H1 (cell line): ENCODE measurements around the gene SLC25A45. TPM values are rescaled to one million over a fixed set of nuclear protein-coding genes. Genes with fewer than 3 reads are reported as not detected.

Experiments
- JUND ChIP-seq: IDR thresholded peaks from 2 replicates; pipeline ENCODE4 v1.6.1; 2011; ENCODE audit warnings: mild to moderate bottlenecking, improper control_type of control experiment, low read length
- TBP ChIP-seq: IDR thresholded peaks from 2 replicates; pipeline ENCODE4 v1.6.1; 2011; ENCODE audit warnings: low read depth, low read length, improper control_type of control experiment
- polyA plus RNA-seq, 7 experiments: library from polyadenylated mRNA; depleted of rRNA in 3 of 7; stranded (reverse) in 5 of 7; unstranded in 2 of 7; fragments of >200 nt in 5 of 7; fragments of 200-250 nt in 2 of 7; gene quantifications; 1 replicate in 5 of 7; 2 replicates in 1 of 7; 4 replicates in 1 of 7; pipeline versions ENCODE4 v1.2.1 to v1.2.3, GENCODE V29; 2011 to 2013; ENCODE audit warnings: missing spikeins in 2 of 7, mixed read lengths in 2 of 7
- total RNA-seq: library from RNA; stranded (reverse); fragmentation: NEBNext Ultra II Directional; extraction: Animal tissue kit (Norgen Biotek cat#: 25700); gene quantifications from 2 replicates; pipeline ENCODE4 v1.2.1, GENCODE V29; 2021
- TF ChIP-seq, protein P1 (sequence below): IDR thresholded peaks from 2 replicates; pipeline ENCODE4 v1.6.1; 2011; ENCODE audit warnings: low read length, improper control_type of control experiment

SLC25A45 gene
- total and polyA plus RNA-seq, 2 of the 8 experiments (the other 6 are each of a cell fraction or from before 2014, with no cell fraction given): 0.54 to 0.59 TPM

DNA sequence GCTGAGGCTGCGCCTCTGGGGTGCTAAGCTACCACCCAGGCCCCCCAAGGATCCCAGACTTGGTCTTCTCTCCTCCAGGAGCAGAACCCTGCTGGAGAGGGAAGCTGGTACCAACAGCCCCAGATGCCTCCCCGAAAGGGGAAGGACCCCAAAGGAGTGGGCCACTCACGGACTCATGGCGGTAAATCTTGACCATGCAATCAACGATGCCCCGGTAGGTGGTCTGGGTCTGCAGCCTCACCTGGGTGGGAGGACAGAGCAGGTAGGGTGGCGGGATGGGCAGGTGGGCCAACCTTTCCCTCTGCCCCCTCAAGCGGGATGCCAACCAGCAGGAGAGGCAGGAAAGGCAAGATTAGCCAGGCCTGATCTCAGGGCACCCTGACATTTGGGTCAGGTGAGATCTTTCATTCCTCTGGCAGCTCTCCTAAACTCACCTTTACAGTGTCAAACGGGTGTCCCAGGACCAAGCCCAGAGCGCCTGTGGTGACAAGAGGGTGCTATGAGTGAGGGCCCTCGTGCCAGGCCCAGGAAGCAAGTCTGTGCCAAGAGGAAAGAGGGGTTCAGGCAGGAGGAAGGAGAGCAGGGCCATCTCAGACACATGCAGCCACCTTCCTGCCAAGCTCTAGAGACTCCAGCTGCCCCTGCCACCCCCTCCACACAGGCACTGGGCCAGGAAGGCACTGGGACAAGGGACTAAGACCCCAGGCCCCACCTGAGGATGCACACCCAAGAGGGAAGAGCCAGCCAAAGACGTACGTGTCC is 2.6 kb downstream of the SLC25A45 start (continued):
- TF ChIP-seq, protein P1, sequence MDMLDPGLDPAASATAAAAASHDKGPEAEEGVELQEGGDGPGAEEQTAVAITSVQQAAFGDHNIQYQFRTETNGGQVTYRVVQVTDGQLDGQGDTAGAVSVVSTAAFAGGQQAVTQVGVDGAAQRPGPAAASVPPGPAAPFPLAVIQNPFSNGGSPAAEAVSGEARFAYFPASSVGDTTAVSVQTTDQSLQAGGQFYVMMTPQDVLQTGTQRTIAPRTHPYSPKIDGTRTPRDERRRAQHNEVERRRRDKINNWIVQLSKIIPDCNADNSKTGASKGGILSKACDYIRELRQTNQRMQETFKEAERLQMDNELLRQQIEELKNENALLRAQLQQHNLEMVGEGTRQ: no peak
- TF ChIP-seq TBP: no peak
- no peak for TF ChIP-seq JUND
